Measurements from ENCODE around the gene ITGB2. TPM values are rescaled to one million over a fixed set of nuclear protein-coding genes. Genes with fewer than 3 reads are reported as not detected.

Gene ITGB2
- total RNA-seq, 1 donor from 2014 or later, result 4.9 TPM

DNA sequence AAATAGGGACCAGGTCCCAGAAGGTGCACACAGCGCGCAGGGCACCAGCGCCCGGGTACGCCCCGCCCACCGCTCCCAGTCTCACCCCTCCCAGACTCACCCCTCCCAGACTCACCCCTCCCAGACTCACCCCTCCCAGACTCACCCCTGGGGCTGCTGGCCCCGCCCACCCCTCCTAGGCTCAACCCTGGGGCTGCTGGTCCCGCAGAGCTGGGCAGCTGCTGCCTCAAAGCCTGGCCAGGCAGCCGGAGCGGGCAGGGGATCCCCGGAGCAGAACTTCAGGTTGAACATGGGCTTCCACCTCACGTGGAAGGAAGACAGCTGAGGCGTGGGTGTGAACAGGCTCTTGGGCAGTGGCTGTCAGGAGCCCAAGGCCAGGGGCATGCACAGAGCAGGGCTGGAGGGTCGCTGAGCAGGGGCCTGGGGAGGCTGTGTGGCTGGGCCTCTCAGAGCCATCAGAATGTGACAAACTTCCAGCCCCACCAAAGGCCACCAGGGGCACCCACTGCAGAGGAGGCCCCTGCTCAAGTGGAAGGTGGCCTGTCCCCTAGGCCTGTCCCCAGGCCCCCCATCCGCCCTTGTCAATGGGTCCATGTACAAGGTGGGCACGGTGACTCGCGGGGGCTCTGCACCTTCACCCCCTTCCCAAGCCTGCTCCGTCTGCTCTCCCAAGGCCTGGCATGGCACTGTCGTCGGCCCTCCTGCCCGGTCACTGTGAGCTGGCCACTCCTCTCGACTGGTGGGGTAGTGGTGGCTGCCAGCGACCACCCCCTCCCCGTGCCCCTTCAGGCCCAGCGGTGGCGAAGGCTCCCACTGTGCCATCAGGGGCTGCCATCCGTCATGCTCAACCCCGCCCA, 82.4 kb downstream of the ITGB2 start:
- FAIRE-seq, result no peak
- DNase-seq (ENCODE audit: low spot score in 2 of 2), result no peak

DNA sequence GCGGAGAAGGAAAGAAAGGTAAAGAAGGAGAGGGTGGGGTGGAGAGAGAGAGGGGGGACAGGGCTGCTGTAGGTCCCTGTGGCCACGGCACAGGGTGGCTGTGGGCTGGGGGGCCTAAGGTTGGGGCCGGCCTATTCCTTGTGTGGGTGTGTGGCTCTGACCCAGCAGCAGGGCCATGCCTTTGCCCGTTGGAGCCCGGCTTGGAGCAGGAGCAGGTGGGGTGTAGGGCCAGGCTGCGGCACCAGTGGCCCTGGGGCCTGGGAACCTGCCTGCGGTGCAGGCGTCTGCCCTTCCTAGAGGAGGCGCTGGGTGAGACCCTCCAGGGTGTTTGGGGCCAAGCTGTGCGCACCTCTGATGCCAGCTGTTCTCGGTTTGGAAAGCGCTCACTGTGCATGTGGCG, 83.2 kb downstream of the ITGB2 start:
- no peak for DNase-seq (ENCODE audit: low spot score in 2 of 2)
- no peak for FAIRE-seq

DNA sequence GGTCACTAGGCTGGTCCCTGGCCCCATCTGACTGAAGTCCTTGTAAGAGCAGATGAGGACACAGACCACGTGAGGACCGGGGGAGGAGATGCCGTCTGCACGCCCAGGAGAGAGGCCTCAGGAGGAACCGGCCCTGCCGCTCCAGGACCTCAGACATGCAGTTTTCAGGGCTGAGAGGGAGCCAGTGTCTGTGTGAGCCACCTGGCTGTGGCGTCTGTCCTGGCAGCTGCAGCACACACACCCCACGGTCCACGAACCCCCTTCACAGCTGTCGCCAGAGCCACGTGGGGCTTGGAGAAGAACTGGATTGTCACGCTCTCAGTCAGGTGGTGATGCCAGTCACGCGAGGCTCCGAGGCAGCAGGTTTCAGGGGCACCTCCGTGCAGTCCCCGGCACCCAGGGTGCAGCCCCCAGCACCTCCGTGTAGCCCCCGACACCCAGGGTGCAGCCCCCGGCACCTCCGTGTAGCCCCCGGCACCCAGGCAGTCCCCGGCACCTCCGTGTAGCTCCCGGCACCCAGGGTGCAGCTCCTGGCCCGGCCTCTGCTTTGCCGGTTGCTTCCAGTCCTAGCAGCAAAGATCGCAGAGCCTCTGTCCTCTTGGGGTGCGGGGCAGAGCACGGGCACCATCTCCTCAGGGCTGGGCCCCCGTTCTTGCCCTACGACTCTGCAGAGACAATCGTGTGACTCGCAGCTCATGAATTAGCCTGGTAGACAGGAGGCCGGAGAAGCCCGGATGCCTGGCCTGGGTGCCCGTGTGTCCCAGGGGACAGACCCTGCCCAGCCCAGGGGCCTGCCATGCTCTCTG, 83.8 kb downstream of the ITGB2 start:
- DNase-seq (ENCODE audit: low spot score in 2 of 2) (peak in 1 of 2 donors; percentile 72), FAIRE-seq (no peak)

DNA sequence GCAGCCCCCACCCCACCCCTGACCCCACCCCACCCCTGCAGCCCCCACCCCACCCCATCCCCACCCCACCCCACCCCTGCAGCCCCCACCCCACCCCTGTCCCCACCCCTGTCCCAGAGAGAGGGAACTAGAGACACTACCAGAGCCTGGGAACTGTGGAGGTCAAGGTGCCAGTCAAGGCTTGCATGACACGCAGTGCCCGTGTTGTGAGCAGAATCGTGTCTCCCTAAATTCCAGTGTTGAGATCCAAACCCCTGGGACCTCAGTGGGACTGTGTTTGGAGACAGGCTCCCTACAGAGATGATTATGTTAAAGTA, 84.4 kb downstream of the ITGB2 start:
- DNase-seq (ENCODE audit: low spot score in 2 of 2) (peak in 1 of 2 donors; percentile 53), FAIRE-seq (no peak)

Other genes with a start within 250 kb of the ITGB2 start
- gene KRTAP12-1, start 238.7 kb downstream of the ITGB2 start, total RNA-seq, result not detected
- gene KRTAP10-12, start 223.7 kb downstream of the ITGB2 start, total RNA-seq, result not detected
- not detected for gene TSPEAR, start 209.3 kb downstream of the ITGB2 start, total RNA-seq
- gene UBE2G2, start 119.1 kb downstream of the ITGB2 start, total RNA-seq, result 39.9 TPM
- 63.2 TPM for gene SUMO3, start 102.8 kb downstream of the ITGB2 start, total RNA-seq
- 72.2 TPM for gene PTTG1IP, start 47.2 kb downstream of the ITGB2 start, total RNA-seq
- 7.3 TPM for gene SLX9, start 19.1 kb upstream of the ITGB2 start, total RNA-seq
- 19.2 TPM for gene ADARB1, start 153.7 kb upstream of the ITGB2 start, total RNA-seq

Data from frontal cortex (tissue), 4 donors.